GM18508 (cell line): ENCODE results near the gene NPEPPS.

Source experiments
- ATAC-seq: cut with Tn5 transposase; IDR thresholded peaks from one replicate; pipeline ENCODE4 v1.9.1; 2021; ENCODE audit warnings: moderate number of reproducible peaks; ENCODE audit not compliant: insufficient read depth, unreplicated experiment

The NPEPPS gene

DNA sequence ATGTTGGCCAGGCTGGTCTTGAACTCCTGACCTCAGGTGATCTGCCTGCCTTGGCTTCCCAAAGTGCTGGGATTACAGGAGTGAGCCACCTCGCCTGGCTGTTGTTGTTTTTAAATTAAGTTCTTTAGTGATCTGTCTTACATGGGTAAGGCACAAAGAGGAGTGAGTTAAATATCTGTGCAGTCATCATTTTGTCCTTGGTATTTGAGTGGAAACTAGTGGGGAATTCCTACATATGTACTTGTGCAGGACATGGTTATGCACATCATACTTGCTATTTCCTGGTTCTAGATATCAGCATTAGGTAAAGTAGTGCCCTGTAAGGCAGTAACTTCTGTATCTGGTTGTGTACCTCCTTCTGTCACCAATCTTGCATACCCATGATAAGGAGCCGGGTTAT lies 122.5 kb downstream of the NPEPPS start:
- ATAC-seq = no peak

DNA sequence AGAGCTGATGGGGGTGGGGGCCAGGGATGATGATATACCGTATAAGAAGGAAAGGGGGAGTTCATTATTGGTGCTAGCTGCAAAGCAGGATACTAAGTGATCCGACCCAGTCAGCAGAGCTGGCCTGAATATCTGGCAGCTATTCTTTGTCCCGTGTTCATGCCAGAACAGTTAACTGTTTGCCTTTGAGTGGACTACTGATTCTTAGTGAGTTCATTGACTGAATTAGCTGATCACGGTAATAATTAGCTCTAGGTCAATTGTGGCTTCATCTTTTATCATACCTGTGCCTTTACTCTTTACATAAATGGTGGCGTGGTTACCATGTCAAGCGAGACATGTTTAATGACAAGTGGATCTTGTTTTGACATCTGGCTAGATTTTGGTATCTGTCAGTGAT lies 124.1 kb downstream of the NPEPPS start:
- no peak for ATAC-seq

DNA sequence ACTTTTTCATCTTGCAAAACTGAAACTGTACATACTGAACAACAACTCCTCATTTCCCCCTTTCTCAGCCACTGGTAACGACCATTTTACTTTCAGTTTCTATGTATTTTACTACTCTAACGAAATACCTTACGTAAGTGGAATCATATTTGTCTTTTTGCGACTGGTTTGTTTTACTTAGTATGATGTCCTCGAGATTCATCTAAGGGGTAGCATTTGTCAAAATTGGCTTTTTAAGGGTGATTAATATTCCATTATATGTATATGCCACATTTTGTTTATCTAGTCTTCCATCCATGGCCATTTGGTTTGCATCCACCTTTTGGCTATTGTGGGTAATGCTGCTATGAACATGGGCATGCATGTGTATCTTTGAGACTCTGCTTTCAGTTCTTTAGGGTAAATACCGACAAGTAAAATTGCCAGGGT lies 129.2 kb downstream of the NPEPPS start:
- no peak for ATAC-seq

DNA sequence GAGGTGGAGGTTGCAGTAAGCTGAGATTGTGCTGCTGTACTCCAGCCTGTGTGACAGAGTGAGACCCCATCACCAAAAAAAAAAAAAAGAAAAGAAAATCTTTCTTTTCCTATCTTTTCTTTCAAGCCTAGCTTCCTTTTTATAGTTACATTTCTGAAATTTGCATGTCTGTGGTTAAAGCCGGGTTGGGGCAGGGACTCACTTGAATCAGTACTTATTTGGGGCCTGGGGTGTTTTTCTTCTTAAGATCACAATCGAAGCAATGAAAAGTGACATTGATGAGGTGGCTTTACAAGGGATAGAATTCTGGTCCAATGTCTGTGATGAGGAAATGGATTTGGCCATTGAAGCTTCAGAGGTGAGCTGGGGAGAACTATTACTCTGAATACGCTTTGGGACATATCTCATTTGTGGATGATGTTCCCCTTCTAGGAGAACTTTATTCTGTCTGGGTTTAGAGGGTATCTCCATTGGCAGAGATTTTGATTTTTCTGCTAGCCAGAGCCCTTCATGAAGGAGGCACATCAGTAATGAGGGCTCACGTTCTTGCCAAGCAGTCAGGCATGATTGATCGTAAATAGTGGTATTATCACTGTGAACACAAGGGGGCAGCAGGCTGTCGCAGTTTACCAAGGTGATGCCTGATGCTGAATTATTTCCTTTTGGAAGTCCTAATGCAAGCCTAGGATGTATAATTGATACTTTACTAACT lies 133.2 kb downstream of the NPEPPS start:
- ATAC-seq = no peak

GRCh38 chr17:47664624-47664941 lies 133.7 kb downstream of the NPEPPS start:
- ATAC-seq = no peak

DNA sequence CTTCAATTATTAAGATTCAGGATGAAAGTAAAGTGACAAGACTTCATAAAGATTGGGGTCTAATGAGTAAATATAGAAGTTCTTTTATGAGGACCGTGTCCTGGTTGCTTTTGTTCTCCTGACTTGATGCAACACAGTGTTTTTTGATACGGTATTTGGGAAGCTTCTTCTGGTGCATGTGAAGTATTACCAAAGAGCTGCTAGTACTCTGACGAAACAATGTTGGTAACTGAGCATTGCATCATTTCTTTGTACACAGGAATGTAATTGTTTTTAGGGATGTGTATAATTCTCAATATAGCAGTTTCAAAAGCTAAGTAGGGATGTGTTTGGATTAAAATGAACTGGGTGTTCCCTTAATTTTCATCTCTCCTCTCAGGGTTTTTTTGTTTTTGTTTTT lies 134.7 kb downstream of the NPEPPS start:
- ATAC-seq = no peak

DNA sequence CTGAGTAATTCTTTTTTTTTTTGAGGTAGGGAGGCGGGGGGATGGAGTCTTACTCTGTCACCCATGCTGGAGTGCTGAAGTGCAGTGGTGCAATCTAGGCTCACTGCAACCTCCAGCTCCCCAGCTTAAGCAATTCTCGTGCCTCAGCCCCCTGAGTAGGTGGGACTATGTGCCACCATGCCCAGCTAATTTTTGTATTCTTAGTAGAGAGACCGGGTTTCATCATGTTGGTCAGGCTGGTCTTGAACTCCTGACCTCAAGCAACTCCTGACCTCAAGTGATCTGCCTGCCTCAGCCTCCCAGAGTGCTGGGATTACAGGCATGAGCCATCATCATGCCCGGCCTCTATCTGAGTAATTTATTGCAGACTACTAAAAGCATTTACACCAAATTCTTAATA lies 138.2 kb downstream of the NPEPPS start:
- ATAC-seq = no peak

DNA sequence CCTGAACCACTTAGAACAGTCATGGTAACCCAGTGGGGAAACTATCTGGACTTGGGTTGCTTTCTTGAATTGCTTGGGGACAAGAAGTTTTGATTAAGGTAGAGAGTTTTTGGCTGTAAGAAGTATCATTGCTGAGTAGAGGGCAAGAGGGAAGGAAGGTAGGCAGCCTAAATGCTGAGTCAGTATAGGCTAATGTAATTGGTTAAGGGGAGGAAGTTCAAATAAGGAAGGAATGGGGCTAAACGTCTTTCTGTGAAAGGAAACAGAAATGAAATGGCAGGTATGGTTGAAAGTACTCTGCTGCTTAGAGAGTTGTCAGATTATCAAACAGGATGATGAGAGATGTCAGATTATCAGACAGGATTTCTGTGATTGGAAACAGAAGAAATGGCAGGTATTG lies 139.2 kb downstream of the NPEPPS start:
- no peak for ATAC-seq
